CD4-positive, alpha-beta T cell treated with Interleukin-15 for 4 hours (primary cell): ENCODE data around the gene S100A1.
"Not testable (repeated sequence)": the region's sequence is repeated elsewhere in the genome, so short reads cannot be mapped to it uniquely, and the experiment has no call there.

ENCODE experiments used
- DNase-seq: peaks from one replicate; pipeline ENCODE4 v3.0.0-alpha.2; 2020; ENCODE audit warnings: low spot score

The S100A1 gene

GRCh38 chr1:153627715-153628626 lies at the start of gene S100A1:
Gene S100A1, plus strand, starts transcription at chr1:153628434. Its CDS starts 2,088 bp downstream, at chr1:153630522.
- DNase-seq: no peak

- no peak for DNase-seq
Measured at GRCh38 chr1:153578490-153578889, 49.7 kb upstream of the S100A1 start.

GRCh38 chr1:153578936-153579335 lies 49.3 kb upstream of the S100A1 start:
- no peak for DNase-seq

- not testable (repeated sequence) for DNase-seq
Measured at GRCh38 chr1:153582836-153583235, 45.4 kb upstream of the S100A1 start.

- not testable (repeated sequence) for DNase-seq
Measured at GRCh38 chr1:153583514-153583913, 44.7 kb upstream of the S100A1 start.

- no peak for DNase-seq
Measured at GRCh38 chr1:153583976-153584375, 44.3 kb upstream of the S100A1 start.

- no peak for DNase-seq
Measured at GRCh38 chr1:153585006-153585405, 43.2 kb upstream of the S100A1 start.

GRCh38 chr1:153586347-153586746 lies 41.9 kb upstream of the S100A1 start:
- no peak for DNase-seq

GRCh38 chr1:153587314-153587713 lies 40.9 kb upstream of the S100A1 start:
- no peak for DNase-seq

- DNase-seq: not testable (repeated sequence)
Measured at GRCh38 chr1:153588033-153588432, 40.2 kb upstream of the S100A1 start.

GRCh38 chr1:153588482-153588881 lies 39.8 kb upstream of the S100A1 start:
- DNase-seq: no peak

- no peak for DNase-seq
Measured at GRCh38 chr1:153592748-153593147, 35.5 kb upstream of the S100A1 start.

GRCh38 chr1:153597206-153597605 lies 31.0 kb upstream of the S100A1 start:
- DNase-seq: peak; percentile 10

GRCh38 chr1:153598309-153599172 lies 29.7 kb upstream of the S100A1 start:
- peak; percentile 7 for DNase-seq

GRCh38 chr1:153599847-153600246 lies 28.4 kb upstream of the S100A1 start:
- DNase-seq: no peak

- DNase-seq: no peak
Measured at GRCh38 chr1:153602749-153603148, 25.5 kb upstream of the S100A1 start.

- DNase-seq: no peak
Measured at GRCh38 chr1:153606194-153606593, 22.0 kb upstream of the S100A1 start.

GRCh38 chr1:153607381-153607780 lies 20.9 kb upstream of the S100A1 start:
- DNase-seq: no peak

- DNase-seq: no peak
Measured at GRCh38 chr1:153608089-153608682, 20.0 kb upstream of the S100A1 start.

- DNase-seq: no peak
Measured at GRCh38 chr1:153608742-153609584, 19.3 kb upstream of the S100A1 start.

- DNase-seq: no peak
Measured at GRCh38 chr1:153609585-153609907, 18.7 kb upstream of the S100A1 start.

GRCh38 chr1:153610334-153610733 lies 17.9 kb upstream of the S100A1 start:
- DNase-seq: no peak
